ENCODE results near the gene ZCCHC2. TPM values are rescaled to one million over a fixed set of nuclear protein-coding genes. Genes with fewer than 3 reads are reported as not detected.

The ZCCHC2 gene
- total RNA-seq, 1 experiment from 2014 or later: 20.6 TPM

GRCh38 chr18:62493033-62493862 lies 29.6 kb upstream of the ZCCHC2 start:
- no peak overlapping the region for H2AFZ ChIP-seq (ENCODE audit: low read length)
- no peak overlapping the region for H3K9ac ChIP-seq (ENCODE audit: low read length)
- H3K79me2 ChIP-seq (ENCODE audit: low read length): no peaks in the 10 kb centered on the region

DNA sequence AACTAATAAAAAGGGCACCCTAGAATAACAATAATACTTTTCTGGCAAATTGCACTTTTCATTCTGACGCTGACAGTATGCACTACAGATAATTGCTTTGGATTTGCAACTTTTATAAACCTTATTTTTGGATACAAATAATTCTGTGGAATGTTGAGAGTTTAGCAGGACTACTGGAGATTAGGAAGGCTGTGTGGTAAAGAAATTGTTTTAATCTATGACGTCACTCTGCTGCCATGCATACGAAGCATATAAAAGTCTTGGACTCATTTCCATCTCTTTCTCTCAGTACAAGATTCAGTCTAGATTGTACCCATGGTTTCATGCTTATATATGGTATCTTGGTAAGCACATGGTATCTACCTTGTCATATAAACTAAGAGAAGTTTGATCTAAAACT lies 28.1 kb upstream of the ZCCHC2 start:
- H3K36me3 ChIP-seq (ENCODE audit: insufficient read depth, low read length): no peaks in the 10 kb centered on the region
- H4K20me1 ChIP-seq (ENCODE audit: insufficient read depth, low read depth, low read length): no peaks in the 10 kb centered on the region
- H3K27ac ChIP-seq (ENCODE audit: low read length): no peak overlapping the region
- peaks cover 2% of the 10 kb centered on the region for H3K4me1 ChIP-seq (ENCODE audit: low read length)
- H3K9me3 ChIP-seq (ENCODE audit: low read length): no peaks in the 10 kb centered on the region
- H3K79me2 ChIP-seq (ENCODE audit: low read length): no peaks in the 10 kb centered on the region
- no peak overlapping the region for H3K4me2 ChIP-seq (ENCODE audit: low read depth, low read length, poor library complexity, severe bottlenecking)
- no peak for DNase-seq
- H2AFZ ChIP-seq (ENCODE audit: low read length): no peak overlapping the region
- H3K9ac ChIP-seq (ENCODE audit: low read length): no peak overlapping the region
- no peaks in the 10 kb centered on the region for H3K9me2 ChIP-seq (replicated peaks; ENCODE audit: insufficient read depth, low read length)
- H3K27me3 ChIP-seq (ENCODE audit: low read length): no peaks in the 10 kb centered on the region
- no peak overlapping the region for H3K4me3 ChIP-seq (ENCODE audit: low read length)

More at GRCh38 chr18:62493033-62493862, 29.6 kb upstream of the ZCCHC2 start:
- Histone ChIP-seq H3K4me1 (ENCODE audit: low read length) (no peaks in the 10 kb centered on the region), H4K20me1 (ENCODE audit: insufficient read depth, low read depth, low read length) (no peaks in the 10 kb centered on the region), H3K36me3 (ENCODE audit: insufficient read depth, low read length) (no peaks in the 10 kb centered on the region), H3K9me2 (replicated peaks; ENCODE audit: insufficient read depth, low read length) (no peaks in the 10 kb centered on the region), H3K4me2 (ENCODE audit: low read depth, low read length, poor library complexity, severe bottlenecking) (no peak overlapping the region), H3K9me3 (ENCODE audit: low read length) (no peaks in the 10 kb centered on the region), H3K4me3 (ENCODE audit: low read length) (no peak overlapping the region), H3K27me3 (ENCODE audit: low read length) (no peaks in the 10 kb centered on the region), H3K27ac (ENCODE audit: low read length) (no peak overlapping the region)
- no peak for DNase-seq

GRCh38 chr18:62496262-62496661 lies 26.6 kb upstream of the ZCCHC2 start:
- Histone ChIP-seq H3K27me3 (ENCODE audit: low read length) (no peaks in the 10 kb centered on the region), H2AFZ (ENCODE audit: low read length) (no peak overlapping the region), H3K4me3 (ENCODE audit: low read length) (no peak overlapping the region), H3K79me2 (ENCODE audit: low read length) (no peaks in the 10 kb centered on the region), H3K9ac (ENCODE audit: low read length) (no peak overlapping the region), H3K36me3 (ENCODE audit: insufficient read depth, low read length) (no peaks in the 10 kb centered on the region), H3K9me2 (replicated peaks; ENCODE audit: insufficient read depth, low read length) (no peaks in the 10 kb centered on the region), H3K4me1 (ENCODE audit: low read length) (peaks cover 7% of the 10 kb centered on the region), H3K4me2 (ENCODE audit: low read depth, low read length, poor library complexity, severe bottlenecking) (no peak overlapping the region), H4K20me1 (ENCODE audit: insufficient read depth, low read depth, low read length) (no peaks in the 10 kb centered on the region), H3K27ac (ENCODE audit: low read length) (no peak overlapping the region), H3K9me3 (ENCODE audit: low read length) (no peaks in the 10 kb centered on the region)
- no peak for DNase-seq

GRCh38 chr18:62497190-62497772 lies 25.5 kb upstream of the ZCCHC2 start:
- Histone ChIP-seq H2AFZ (ENCODE audit: low read length) (no peak overlapping the region), H3K36me3 (ENCODE audit: insufficient read depth, low read length) (no peaks in the 10 kb centered on the region), H3K9me3 (ENCODE audit: low read length) (no peaks in the 10 kb centered on the region), H3K27ac (ENCODE audit: low read length) (no peak overlapping the region), H3K9me2 (replicated peaks; ENCODE audit: insufficient read depth, low read length) (no peaks in the 10 kb centered on the region), H3K27me3 (ENCODE audit: low read length) (no peaks in the 10 kb centered on the region), H3K4me3 (ENCODE audit: low read length) (no peak overlapping the region), H3K4me2 (ENCODE audit: low read depth, low read length, poor library complexity, severe bottlenecking) (no peak overlapping the region), H3K9ac (ENCODE audit: low read length) (no peak overlapping the region), H3K79me2 (ENCODE audit: low read length) (no peaks in the 10 kb centered on the region), H3K4me1 (ENCODE audit: low read length) (peaks cover 7% of the 10 kb centered on the region), H4K20me1 (ENCODE audit: insufficient read depth, low read depth, low read length) (no peaks in the 10 kb centered on the region)
- DNase-seq: no peak

GRCh38 chr18:62498616-62499262 lies 24.1 kb upstream of the ZCCHC2 start:
- no peak overlapping the region for H3K27ac ChIP-seq (ENCODE audit: low read length)
- H4K20me1 ChIP-seq (ENCODE audit: insufficient read depth, low read depth, low read length): no peaks in the 10 kb centered on the region
- DNase-seq: no peak
- H3K79me2 ChIP-seq (ENCODE audit: low read length): no peaks in the 10 kb centered on the region
- H3K4me3 ChIP-seq (ENCODE audit: low read length): no peak overlapping the region
- no peak overlapping the region for H3K9ac ChIP-seq (ENCODE audit: low read length)
- no peak overlapping the region for H3K4me2 ChIP-seq (ENCODE audit: low read depth, low read length, poor library complexity, severe bottlenecking)
- no peaks in the 10 kb centered on the region for H3K36me3 ChIP-seq (ENCODE audit: insufficient read depth, low read length)
- H2AFZ ChIP-seq (ENCODE audit: low read length): no peak overlapping the region
- H3K27me3 ChIP-seq (ENCODE audit: low read length): no peaks in the 10 kb centered on the region
- H3K9me2 ChIP-seq (replicated peaks; ENCODE audit: insufficient read depth, low read length): no peaks in the 10 kb centered on the region
- H3K9me3 ChIP-seq (ENCODE audit: low read length): no peaks in the 10 kb centered on the region
- peaks cover 7% of the 10 kb centered on the region for H3K4me1 ChIP-seq (ENCODE audit: low read length)

DNA sequence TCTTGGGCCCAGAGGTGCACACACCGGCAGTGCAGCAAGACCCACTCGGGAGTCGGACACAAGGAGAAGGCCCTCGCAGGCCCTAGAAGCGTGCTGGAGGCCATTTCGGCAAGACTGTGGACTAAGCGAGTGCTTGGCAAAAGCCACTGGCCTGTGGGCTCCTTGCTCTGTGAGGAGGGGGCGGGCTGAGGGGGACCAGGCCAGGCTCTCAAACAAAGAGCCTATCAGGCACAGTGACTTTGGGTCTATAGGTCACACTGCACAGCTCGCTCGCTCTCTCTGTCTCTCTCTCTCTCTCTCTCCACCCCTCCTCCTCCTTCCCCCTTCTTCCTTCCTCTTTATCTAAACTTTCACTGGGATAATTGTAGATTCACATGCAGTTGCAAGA lies 23.6 kb upstream of the ZCCHC2 start:
- Histone ChIP-seq H2AFZ (ENCODE audit: low read length) (no peak overlapping the region), H3K4me1 (ENCODE audit: low read length) (peaks cover 7% of the 10 kb centered on the region), H4K20me1 (ENCODE audit: insufficient read depth, low read depth, low read length) (no peaks in the 10 kb centered on the region), H3K36me3 (ENCODE audit: insufficient read depth, low read length) (no peaks in the 10 kb centered on the region), H3K9ac (ENCODE audit: low read length) (no peak overlapping the region), H3K9me2 (replicated peaks; ENCODE audit: insufficient read depth, low read length) (no peaks in the 10 kb centered on the region), H3K4me3 (ENCODE audit: low read length) (no peak overlapping the region), H3K4me2 (ENCODE audit: low read depth, low read length, poor library complexity, severe bottlenecking) (no peak overlapping the region), H3K27ac (ENCODE audit: low read length) (no peak overlapping the region), H3K79me2 (ENCODE audit: low read length) (no peaks in the 10 kb centered on the region), H3K27me3 (ENCODE audit: low read length) (no peaks in the 10 kb centered on the region), H3K9me3 (ENCODE audit: low read length) (no peaks in the 10 kb centered on the region)
- no peak for DNase-seq

GRCh38 chr18:62500174-62500573 lies 22.7 kb upstream of the ZCCHC2 start:
- no peak for DNase-seq
- no peaks in the 10 kb centered on the region for H4K20me1 ChIP-seq (ENCODE audit: insufficient read depth, low read depth, low read length)
- H3K9me2 ChIP-seq (replicated peaks; ENCODE audit: insufficient read depth, low read length): no peaks in the 10 kb centered on the region
- H3K9me3 ChIP-seq (ENCODE audit: low read length): no peaks in the 10 kb centered on the region
- H3K27ac ChIP-seq (ENCODE audit: low read length): no peak overlapping the region
- peaks cover 7% of the 10 kb centered on the region for H3K4me1 ChIP-seq (ENCODE audit: low read length)
- no peak overlapping the region for H3K4me3 ChIP-seq (ENCODE audit: low read length)
- H3K27me3 ChIP-seq (ENCODE audit: low read length): no peaks in the 10 kb centered on the region
- no peak overlapping the region for H3K9ac ChIP-seq (ENCODE audit: low read length)
- H3K4me2 ChIP-seq (ENCODE audit: low read depth, low read length, poor library complexity, severe bottlenecking): no peak overlapping the region
- H3K36me3 ChIP-seq (ENCODE audit: insufficient read depth, low read length): no peaks in the 10 kb centered on the region
- no peak overlapping the region for H2AFZ ChIP-seq (ENCODE audit: low read length)
- no peaks in the 10 kb centered on the region for H3K79me2 ChIP-seq (ENCODE audit: low read length)

- H3K4me1 ChIP-seq (ENCODE audit: low read length): peaks cover 12% of the 10 kb centered on the region
- no peaks in the 10 kb centered on the region for H3K9me2 ChIP-seq (replicated peaks; ENCODE audit: insufficient read depth, low read length)
- no peak overlapping the region for H3K4me2 ChIP-seq (ENCODE audit: low read depth, low read length, poor library complexity, severe bottlenecking)
- no peaks in the 10 kb centered on the region for H3K79me2 ChIP-seq (ENCODE audit: low read length)
- no peak for DNase-seq
- no peaks in the 10 kb centered on the region for H3K27me3 ChIP-seq (ENCODE audit: low read length)
- H3K9ac ChIP-seq (ENCODE audit: low read length): no peak overlapping the region
- H3K4me3 ChIP-seq (ENCODE audit: low read length): no peak overlapping the region
- no peaks in the 10 kb centered on the region for H3K36me3 ChIP-seq (ENCODE audit: insufficient read depth, low read length)
- H3K27ac ChIP-seq (ENCODE audit: low read length): no peak overlapping the region
- no peak overlapping the region for H2AFZ ChIP-seq (ENCODE audit: low read length)
- H3K9me3 ChIP-seq (ENCODE audit: low read length): no peaks in the 10 kb centered on the region
- no peaks in the 10 kb centered on the region for H4K20me1 ChIP-seq (ENCODE audit: insufficient read depth, low read depth, low read length)
These were observed 21.7 kb upstream of the ZCCHC2 start for GRCh38 chr18:62500966-62501591.
